Esophagus (tissue), 2 donors: ENCODE measurements around the gene CCSER2. TPM values are rescaled to one million over a fixed set of nuclear protein-coding genes. Genes with fewer than 3 reads are reported as not detected.

Source experiments
- H3K27ac ChIP-seq, 2 donors: one replicate each; pipeline ENCODE4 v1.5.1; 2013; ENCODE audit warnings: low read depth in 2 of 2, mild to moderate bottlenecking in 2 of 2, inconsistent platforms in 1 of 2, low read length in 1 of 2, moderate library complexity in 1 of 2
- H3K27me3 ChIP-seq, 2 donors: one replicate each; pipeline ENCODE4 v1.6.1; 2013; ENCODE audit warnings: low read length in 2 of 2, control low read depth in 1 of 2, mild to moderate bottlenecking in 1 of 2; ENCODE audit not compliant: insufficient read depth in 2 of 2, control insufficient read depth in 1 of 2
- H3K36me3 ChIP-seq, 2 donors: one replicate each; pipeline ENCODE4 v1.6.1; 2013; ENCODE audit warnings: low read length in 1 of 2; ENCODE audit not compliant: control insufficient read depth in 2 of 2, insufficient read depth in 2 of 2
- H3K4me1 ChIP-seq, 2 donors: one replicate each; pipeline ENCODE4 v1.6.1; 2013; ENCODE audit warnings: low read length in 1 of 2; ENCODE audit not compliant: control insufficient read depth in 2 of 2, insufficient read depth in 2 of 2
- H3K4me3 ChIP-seq, 2 donors: one replicate each; pipeline ENCODE4 v1.5.1; 2013; ENCODE audit warnings: low read length in 2 of 2, mild to moderate bottlenecking in 2 of 2, low read depth in 1 of 2, moderate library complexity in 1 of 2
- H3K9me3 ChIP-seq, 2 donors: one replicate each; pipeline ENCODE4 v1.6.1; 2013; ENCODE audit warnings: mild to moderate bottlenecking in 2 of 2, low read depth in 1 of 2, low read length in 1 of 2, moderate library complexity in 1 of 2; ENCODE audit not compliant: control insufficient read depth in 2 of 2, insufficient read depth in 1 of 2
- WGBS, 2 donors: extraction: QIAGEN DNeasy Blood & Tissue Kit; methylation state at CpG; one replicate each; pipeline ENCODE4 v1.1.7; 2013; 5-methylcytosine and 5-hydroxymethylcytosine counted together
- polyA plus RNA-seq, 2 donors: library from polyadenylated mRNA; stranded (reverse); fragments of 200-250 nt; gene quantifications; one replicate each; pipeline ENCODE4 v1.2.3, GENCODE V29; 2013
- donor health status: healthy with polysubstance abuse.
- donor health status: Bipolar disorder and iron deficiency.

CCSER2 gene
- polyA plus RNA-seq, 2 donors: 10.0 to 11.6 TPM

GRCh38 chr10:84373000-84373399 lies 44.6 kb downstream of the CCSER2 start:
- H3K27me3 ChIP-seq: no peaks in the 10 kb centered on the region
- no peaks in the 10 kb centered on the region for H3K9me3 ChIP-seq
- WGBS, 2 donors: 88 to 89% methylated on average over 2 of the region's 2 CpGs
- no peak overlapping the region for H3K4me3 ChIP-seq
- H3K27ac ChIP-seq: no peak overlapping the region
- H3K36me3 ChIP-seq: peaks cover 3 to 4% of the 10 kb centered on the region in 2 donors
- no peaks in the 10 kb centered on the region for H3K4me1 ChIP-seq

DNA sequence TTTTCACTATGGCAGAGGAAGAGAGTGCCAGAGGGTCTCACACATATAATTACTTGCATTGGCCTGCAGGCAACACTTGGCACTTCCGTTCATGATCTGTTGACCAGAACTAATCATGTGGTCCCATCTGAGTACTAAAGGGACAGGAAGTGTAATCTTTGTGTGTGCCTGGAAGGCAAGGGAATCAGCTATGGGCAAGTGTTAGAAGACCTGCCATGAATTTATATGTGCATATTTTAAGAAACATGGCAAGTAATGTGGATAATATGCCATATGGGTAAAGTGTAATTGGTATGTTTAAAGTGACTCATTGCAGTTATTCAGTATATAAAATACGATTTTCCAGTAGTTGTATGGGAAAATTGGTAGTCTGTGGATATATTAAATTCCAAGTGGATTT lies 46.1 kb downstream of the CCSER2 start:
- 51 to 59% methylated on average over 2 of the region's 2 CpGs for WGBS, 2 donors
- Histone ChIP-seq H3K36me3 (peaks cover 3 to 4% of the 10 kb centered on the region in 2 donors), H3K27me3 (no peaks in the 10 kb centered on the region), H3K27ac (no peak overlapping the region), H3K4me3 (no peak overlapping the region), H3K9me3 (no peaks in the 10 kb centered on the region), H3K4me1 (no peaks in the 10 kb centered on the region)

GRCh38 chr10:84375011-84375410 lies 46.6 kb downstream of the CCSER2 start:
- Histone ChIP-seq H3K27me3 (no peaks in the 10 kb centered on the region), H3K4me1 (no peaks in the 10 kb centered on the region), H3K4me3 (no peak overlapping the region), H3K9me3 (no peaks in the 10 kb centered on the region), H3K27ac (no peak overlapping the region), H3K36me3 (peaks cover 3 to 4% of the 10 kb centered on the region in 2 donors)

DNA sequence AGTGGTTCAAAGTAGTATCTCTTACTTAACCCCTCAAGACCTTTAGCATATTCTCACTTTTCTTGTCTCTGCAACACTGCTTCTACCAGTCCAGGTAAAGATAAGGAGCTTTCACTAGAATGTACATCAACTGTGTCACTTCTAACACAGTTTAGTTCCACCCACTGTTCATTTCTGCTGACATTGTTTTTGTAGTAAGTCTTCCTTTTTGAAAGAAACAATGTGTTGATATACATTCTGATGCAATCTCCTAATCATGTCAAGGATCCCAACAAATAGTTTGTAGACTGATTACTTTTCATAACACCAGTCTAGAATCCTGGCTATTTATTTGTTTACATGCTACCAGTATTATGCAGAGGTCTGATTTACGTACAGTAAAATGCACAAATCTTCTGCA lies 47.5 kb downstream of the CCSER2 start:
- Histone ChIP-seq H3K9me3 (no peaks in the 10 kb centered on the region), H3K27me3 (no peaks in the 10 kb centered on the region)
- 93 to 94% methylated on average over 1 of the region's 1 CpG for WGBS, 2 donors

GRCh38 chr10:84388148-84388547 lies 59.8 kb downstream of the CCSER2 start:
- WGBS, 2 donors: 95 to 96% methylated on average over 1 of the region's 1 CpG
- Histone ChIP-seq H3K9me3 (no peaks in the 10 kb centered on the region), H3K4me1 (no peaks in the 10 kb centered on the region), H3K27me3 (no peaks in the 10 kb centered on the region), H3K27ac (no peak overlapping the region), H3K4me3 (no peak overlapping the region), H3K36me3 (no peaks in the 10 kb centered on the region)

More for the DNA sequence above, 47.5 kb downstream of the CCSER2 start:
- Histone ChIP-seq H3K4me1 (no peaks in the 10 kb centered on the region), H3K4me3 (no peak overlapping the region), H3K27ac (no peak overlapping the region), H3K36me3 (peaks cover 3 to 4% of the 10 kb centered on the region in 2 donors)

GRCh38 chr10:84390364-84390763 lies 62.0 kb downstream of the CCSER2 start:
- Histone ChIP-seq H3K36me3 (no peaks in the 10 kb centered on the region), H3K9me3 (no peaks in the 10 kb centered on the region), H3K27me3 (no peaks in the 10 kb centered on the region), H3K27ac (no peak overlapping the region), H3K4me1 (no peaks in the 10 kb centered on the region), H3K4me3 (no peak overlapping the region)
- WGBS, 2 donors: 86% methylated on average over 4 of the region's 4 CpGs

DNA sequence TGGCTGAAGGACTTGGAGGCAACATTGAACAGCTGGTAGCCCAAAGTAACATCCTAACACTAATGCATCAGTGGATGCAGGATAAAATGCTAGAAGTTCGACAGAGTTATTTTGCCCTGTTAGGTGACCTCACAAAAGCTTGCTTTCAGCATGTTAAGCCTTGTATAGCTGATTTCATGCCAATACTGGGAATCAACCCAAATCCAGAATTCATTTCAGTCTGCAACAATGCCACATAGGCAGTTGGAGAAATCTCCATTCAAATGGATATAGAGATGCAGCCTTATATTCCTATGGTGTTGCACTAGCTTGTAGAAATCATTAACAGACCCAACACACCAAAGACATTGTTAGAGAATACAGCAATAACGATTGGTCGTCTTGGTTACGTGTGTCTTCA lies 62.9 kb downstream of the CCSER2 start:
- WGBS, 2 donors: 53 to 67% methylated on average over 4 of the region's 4 CpGs
- no peak overlapping the region for H3K27ac ChIP-seq
- H3K27me3 ChIP-seq: no peaks in the 10 kb centered on the region
- H3K9me3 ChIP-seq: no peaks in the 10 kb centered on the region
- no peak overlapping the region for H3K4me3 ChIP-seq
- no peaks in the 10 kb centered on the region for H3K36me3 ChIP-seq
- no peaks in the 10 kb centered on the region for H3K4me1 ChIP-seq

DNA sequence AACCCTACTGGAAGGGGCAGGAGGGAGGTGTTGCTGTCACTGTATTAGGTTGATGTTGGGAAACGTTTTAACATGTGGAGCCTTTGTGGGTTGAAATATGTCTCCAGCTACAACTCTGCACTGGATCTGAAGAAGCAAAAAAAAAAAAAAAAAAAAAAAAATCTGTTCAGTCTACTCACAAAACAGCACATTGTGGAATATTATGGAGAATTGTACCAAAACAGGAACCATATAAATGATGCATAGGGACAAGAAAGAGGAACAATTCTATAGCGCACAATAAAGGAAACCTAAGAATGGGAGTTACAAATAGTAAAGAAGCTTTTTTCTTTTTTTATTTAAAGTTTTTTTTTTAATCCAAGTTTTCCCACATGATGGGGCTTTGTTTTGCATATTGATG lies 63.8 kb downstream of the CCSER2 start:
- no peaks in the 10 kb centered on the region for H3K36me3 ChIP-seq
- no peaks in the 10 kb centered on the region for H3K4me1 ChIP-seq
- no peaks in the 10 kb centered on the region for H3K27me3 ChIP-seq
- H3K27ac ChIP-seq: no peak overlapping the region
- H3K9me3 ChIP-seq: no peaks in the 10 kb centered on the region
- no peak overlapping the region for H3K4me3 ChIP-seq
- 60 to 72% methylated on average over 2 of the region's 2 CpGs for WGBS, 2 donors

GRCh38 chr10:84395581-84395980 lies 67.2 kb downstream of the CCSER2 start:
- WGBS, 2 donors: 95 to 96% methylated on average over 2 of the region's 2 CpGs
- no peaks in the 10 kb centered on the region for H3K9me3 ChIP-seq
- H3K27me3 ChIP-seq: no peaks in the 10 kb centered on the region
- no peak overlapping the region for H3K27ac ChIP-seq
- no peaks in the 10 kb centered on the region for H3K4me1 ChIP-seq
- no peak overlapping the region for H3K4me3 ChIP-seq
- no peaks in the 10 kb centered on the region for H3K36me3 ChIP-seq

- H3K9me3 ChIP-seq: no peaks in the 10 kb centered on the region
- H3K27me3 ChIP-seq: no peaks in the 10 kb centered on the region
- no peaks in the 10 kb centered on the region for H3K36me3 ChIP-seq
- H3K4me3 ChIP-seq: no peak overlapping the region
- 34 to 43% methylated on average over 2 of the region's 2 CpGs for WGBS, 2 donors
- H3K27ac ChIP-seq: peak overlapping the region in 1 of 2 donors; percentile 76
- no peaks in the 10 kb centered on the region for H3K4me1 ChIP-seq
These were observed 69.4 kb downstream of the CCSER2 start for GRCh38 chr10:84397735-84398144.
